BJ (cell line): ENCODE results near the gene EXD1. TPM values are rescaled to one million over a fixed set of nuclear protein-coding genes. Genes with fewer than 3 reads are reported as not detected.
"Not testable (repeated sequence)": the region's sequence is repeated elsewhere in the genome, so short reads cannot be mapped to it uniquely, and the experiment has no call there.

Experiments used
- CTCF ChIA-PET: fragments of 350-600 bp; formaldehyde crosslinking; extraction: SDS; loops from one replicate; lab custom pipeline; 2021; ENCODE audit warnings: antibody characterized with exemption, inconsistent platforms; lab: Yijun Ruan, JAX
- POLR2A ChIA-PET: fragments of 300-600 bp; sonication (Branson Sonifier 250); formaldehyde crosslinking; extraction: SDS; loops from one replicate; lab custom pipeline; 2021; ENCODE audit warnings: antibody characterized with exemption; lab: Charles Lee
- DNase-seq: peaks from one replicate; pipeline ENCODE4 v3.0.0-alpha.2; 2011; ENCODE audit warnings: low read depth
- H3K27me3 ChIP-seq: 2 replicates; pipeline ENCODE4 v1.6.0; 2011; ENCODE audit warnings: low read length; ENCODE audit not compliant: control insufficient read depth, insufficient read depth
- H3K36me3 ChIP-seq: 2 replicates; pipeline ENCODE4 v1.5.1; 2011; ENCODE audit warnings: low read length; ENCODE audit not compliant: control insufficient read depth, insufficient read depth
- H3K4me3 ChIP-seq: 2 replicates; pipeline ENCODE4 v1.5.1; 2011; ENCODE audit warnings: low read depth, mild to moderate bottlenecking, control low read depth, low read length
- polyA plus RNA-seq: library from polyadenylated mRNA; depleted of rRNA; stranded (reverse); fragments of >200 nt; gene quantifications from 2 replicates; pipeline ENCODE4 v1.2.3, GENCODE V29; 2011
- TF ChIP-seq, protein P1 (sequence below): IDR thresholded peaks from 2 replicates; pipeline ENCODE4 v1.5.1; 2011; ENCODE audit warnings: low read depth, mild to moderate bottlenecking, control low read depth, inconsistent platforms, low read length, moderate library complexity; ENCODE audit not compliant: insufficient read depth

EXD1 gene
- polyA plus RNA-seq, 1 experiment: not detected

DNA sequence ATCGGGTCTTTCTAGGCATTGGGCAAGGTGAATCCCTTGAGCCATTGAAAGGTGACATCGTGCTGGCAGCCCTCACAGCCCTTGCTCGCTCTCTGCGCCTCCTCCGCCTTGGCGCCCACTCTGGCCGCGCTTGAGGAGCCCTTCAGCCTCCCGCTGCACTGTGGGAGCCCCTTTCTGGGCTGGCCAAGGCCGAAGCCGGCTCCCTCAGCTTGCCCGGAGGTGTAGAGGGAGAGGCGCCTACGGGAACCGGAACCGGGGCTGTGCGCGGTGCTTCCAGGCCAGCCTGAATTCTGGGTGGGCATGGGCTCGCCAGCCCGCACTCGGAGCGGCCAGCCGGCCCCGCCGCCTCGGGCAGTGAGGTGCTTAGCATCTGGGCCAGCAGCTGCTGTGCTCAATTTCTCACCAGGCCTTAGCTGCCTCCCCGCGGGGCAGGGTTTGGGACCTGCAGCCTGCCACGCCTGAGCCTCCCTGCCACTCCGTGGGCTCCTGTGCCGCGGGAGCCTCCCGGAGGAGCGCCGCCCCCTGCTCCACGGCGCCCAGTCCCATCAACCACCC, 79.0 kb downstream of the EXD1 start:
- H3K36me3 ChIP-seq: no peaks in the 10 kb centered on the region
- TF ChIP-seq, protein P1, sequence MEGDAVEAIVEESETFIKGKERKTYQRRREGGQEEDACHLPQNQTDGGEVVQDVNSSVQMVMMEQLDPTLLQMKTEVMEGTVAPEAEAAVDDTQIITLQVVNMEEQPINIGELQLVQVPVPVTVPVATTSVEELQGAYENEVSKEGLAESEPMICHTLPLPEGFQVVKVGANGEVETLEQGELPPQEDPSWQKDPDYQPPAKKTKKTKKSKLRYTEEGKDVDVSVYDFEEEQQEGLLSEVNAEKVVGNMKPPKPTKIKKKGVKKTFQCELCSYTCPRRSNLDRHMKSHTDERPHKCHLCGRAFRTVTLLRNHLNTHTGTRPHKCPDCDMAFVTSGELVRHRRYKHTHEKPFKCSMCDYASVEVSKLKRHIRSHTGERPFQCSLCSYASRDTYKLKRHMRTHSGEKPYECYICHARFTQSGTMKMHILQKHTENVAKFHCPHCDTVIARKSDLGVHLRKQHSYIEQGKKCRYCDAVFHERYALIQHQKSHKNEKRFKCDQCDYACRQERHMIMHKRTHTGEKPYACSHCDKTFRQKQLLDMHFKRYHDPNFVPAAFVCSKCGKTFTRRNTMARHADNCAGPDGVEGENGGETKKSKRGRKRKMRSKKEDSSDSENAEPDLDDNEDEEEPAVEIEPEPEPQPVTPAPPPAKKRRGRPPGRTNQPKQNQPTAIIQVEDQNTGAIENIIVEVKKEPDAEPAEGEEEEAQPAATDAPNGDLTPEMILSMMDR: no peak
- ChIA-PET POLR2A (no interaction called here), CTCF (interaction anchor here (0.6 kb wide), 1 partner anchor 806 kb away, joined by 3 read pairs; no protein-coding TSS in a partner anchor)
- no peak for DNase-seq
- no peaks in the 10 kb centered on the region for H3K27me3 ChIP-seq
- no peak overlapping the region for H3K4me3 ChIP-seq

DNA sequence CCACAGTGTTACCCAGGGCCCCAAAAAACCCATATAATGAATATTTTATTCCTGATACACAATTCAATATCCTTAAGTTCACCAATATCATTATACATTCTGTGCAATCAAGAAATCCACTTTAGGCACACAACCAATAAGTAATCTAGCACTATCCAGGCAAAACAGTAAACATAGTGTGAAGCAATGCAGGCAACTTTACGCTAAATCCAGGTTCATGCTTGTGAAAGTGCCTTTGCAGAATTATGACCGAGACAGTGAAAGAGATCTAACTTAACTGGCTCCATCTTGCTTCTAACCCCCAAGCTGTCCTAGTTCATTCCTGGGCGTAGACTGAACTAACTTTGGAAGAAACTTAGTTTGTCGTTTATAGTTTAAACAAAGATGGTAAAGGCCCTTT, 80.3 kb downstream of the EXD1 start:
- ChIA-PET POLR2A (no interaction called here), CTCF (interaction anchor here (0.6 kb wide), 1 partner anchor 196 kb away, joined by 3 read pairs; no protein-coding TSS in a partner anchor)
- H3K27me3 ChIP-seq: no peaks in the 10 kb centered on the region
- H3K36me3 ChIP-seq: no peaks in the 10 kb centered on the region
- TF ChIP-seq, protein P1: no peak
- DNase-seq: no peak
- no peak overlapping the region for H3K4me3 ChIP-seq

DNA sequence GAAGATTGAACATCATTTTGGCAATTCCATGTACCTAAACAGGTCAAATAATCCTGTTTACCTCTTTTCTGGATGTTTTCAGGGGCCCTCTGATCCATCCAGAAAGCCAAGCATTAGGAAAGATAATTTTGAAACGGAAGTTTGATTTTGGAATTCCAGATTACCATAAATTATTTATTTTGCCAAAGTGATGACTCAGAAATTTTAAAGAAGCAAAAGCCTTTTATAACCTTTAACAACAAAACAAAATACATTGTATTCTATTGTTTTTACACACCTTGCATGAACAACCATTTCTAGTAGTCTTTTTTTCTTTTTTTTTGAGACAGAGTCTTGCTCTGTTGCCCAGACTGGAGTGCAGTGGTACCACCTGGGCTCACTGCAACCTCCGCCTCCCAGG, 82.5 kb downstream of the EXD1 start:
- Histone ChIP-seq H3K4me3 (no peak overlapping the region), H3K36me3 (no peaks in the 10 kb centered on the region), H3K27me3 (no peaks in the 10 kb centered on the region)
- TF ChIP-seq, protein P1: no peak
- CTCF ChIA-PET: no interaction called here
- POLR2A ChIA-PET: no interaction called here
- no peak for DNase-seq

DNA sequence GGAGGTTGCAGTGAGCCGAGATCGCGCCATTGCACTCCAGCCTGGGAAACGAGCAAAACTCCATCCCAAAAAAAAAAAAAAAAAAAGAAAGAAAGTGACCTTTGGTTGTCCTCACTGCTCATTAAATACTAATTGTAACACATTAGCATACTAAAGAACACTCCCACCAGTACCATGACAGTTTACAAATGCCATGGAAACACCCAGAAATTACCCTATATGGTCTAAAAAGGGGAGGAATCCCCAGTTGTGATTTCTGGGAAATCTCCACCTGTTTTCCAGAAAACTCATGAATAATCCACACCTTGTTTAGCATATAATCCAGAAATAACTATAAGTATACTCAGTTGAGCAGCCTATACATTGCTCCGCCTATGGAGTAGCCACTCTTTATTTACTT, 90.9 kb downstream of the EXD1 start:
- H3K4me3 ChIP-seq: no peak overlapping the region
- no peaks in the 10 kb centered on the region; the same call in 1 of the 2 replicates for H3K27me3 ChIP-seq
- no peak for DNase-seq
- no peaks in the 10 kb centered on the region for H3K36me3 ChIP-seq
- TF ChIP-seq, protein P1: no peak
- ChIA-PET CTCF (no interaction called here), POLR2A (no interaction called here)

GRCh38 chr15:41139112-41139511, 91.4 kb downstream of the EXD1 start:
- DNase-seq, H3K4me3 ChIP-seq, CTCF ChIA-PET, POLR2A ChIA-PET, H3K36me3 ChIP-seq, H3K27me3 ChIP-seq: not testable (repeated sequence)

DNA sequence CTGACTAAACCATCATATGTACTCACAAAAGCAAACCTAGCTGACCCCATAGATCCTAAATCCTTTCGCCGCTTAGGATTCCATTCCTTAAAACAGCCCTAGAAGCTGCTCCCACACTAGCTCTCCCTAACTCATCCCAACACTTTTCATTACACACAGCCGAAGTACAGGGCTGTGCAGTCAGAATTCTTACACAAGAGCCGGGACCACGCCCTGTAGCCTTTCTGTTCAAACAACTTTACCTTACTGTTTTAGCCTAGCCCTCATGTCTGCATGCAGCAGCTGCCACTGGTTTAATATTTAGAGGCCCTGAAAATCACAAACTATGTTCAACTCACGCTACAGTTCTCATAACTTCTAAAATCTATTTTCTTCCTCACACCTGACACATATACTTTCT, 95.0 kb downstream of the EXD1 start:
- DNase-seq, H3K36me3 ChIP-seq, H3K4me3 ChIP-seq, H3K27me3 ChIP-seq, CTCF ChIA-PET, POLR2A ChIA-PET: not testable (repeated sequence)
